Activated naive CD4-positive, alpha-beta T cell (primary cell): ENCODE measurements around the gene STMND1.

Experiments
- DNase-seq, 4 experiments: peaks; one replicate each; lab custom pipeline; 2025; lab: John Stamatoyannopoulos, UW

STMND1 gene

DNA sequence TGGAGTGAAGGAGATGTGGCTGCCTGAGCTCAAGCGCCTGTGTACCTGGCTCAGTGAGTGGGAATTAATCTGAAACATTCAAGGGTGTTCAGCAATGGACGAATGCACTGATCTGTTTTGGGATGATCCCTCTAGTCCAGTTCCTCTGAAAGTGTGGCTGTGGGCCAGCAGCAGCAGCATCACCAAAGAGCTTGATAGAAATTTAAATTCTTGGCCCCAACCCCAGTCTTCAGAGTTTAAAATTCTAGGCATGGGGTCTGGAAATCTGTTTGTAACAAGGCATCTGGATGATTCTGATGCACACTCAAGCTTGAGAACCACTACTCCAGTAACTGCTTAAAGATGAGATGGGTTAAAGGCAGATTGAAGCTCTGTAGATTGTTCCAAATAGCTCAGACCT lies 59.2 kb downstream of the STMND1 start:
- DNase-seq, result no peak

DNA sequence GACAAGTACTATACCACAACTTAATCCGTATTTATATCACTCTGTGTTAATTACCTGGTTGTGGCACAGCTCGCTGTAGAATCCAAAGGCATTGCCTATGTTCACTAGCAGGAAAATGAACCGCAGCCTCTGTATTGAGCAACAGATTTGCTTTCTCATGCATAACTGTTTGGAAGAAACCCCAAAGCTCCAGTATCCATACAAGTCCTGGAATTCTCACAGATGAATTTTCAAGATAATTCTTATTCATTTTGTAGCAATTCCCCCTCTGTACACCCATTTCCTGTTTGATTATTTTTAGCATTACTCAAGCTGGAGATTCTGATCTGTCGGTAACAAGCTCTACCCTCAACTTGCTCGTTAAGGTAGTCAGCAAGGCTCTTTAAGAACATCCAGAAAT lies 63.5 kb downstream of the STMND1 start:
- DNase-seq, result no peak

DNA sequence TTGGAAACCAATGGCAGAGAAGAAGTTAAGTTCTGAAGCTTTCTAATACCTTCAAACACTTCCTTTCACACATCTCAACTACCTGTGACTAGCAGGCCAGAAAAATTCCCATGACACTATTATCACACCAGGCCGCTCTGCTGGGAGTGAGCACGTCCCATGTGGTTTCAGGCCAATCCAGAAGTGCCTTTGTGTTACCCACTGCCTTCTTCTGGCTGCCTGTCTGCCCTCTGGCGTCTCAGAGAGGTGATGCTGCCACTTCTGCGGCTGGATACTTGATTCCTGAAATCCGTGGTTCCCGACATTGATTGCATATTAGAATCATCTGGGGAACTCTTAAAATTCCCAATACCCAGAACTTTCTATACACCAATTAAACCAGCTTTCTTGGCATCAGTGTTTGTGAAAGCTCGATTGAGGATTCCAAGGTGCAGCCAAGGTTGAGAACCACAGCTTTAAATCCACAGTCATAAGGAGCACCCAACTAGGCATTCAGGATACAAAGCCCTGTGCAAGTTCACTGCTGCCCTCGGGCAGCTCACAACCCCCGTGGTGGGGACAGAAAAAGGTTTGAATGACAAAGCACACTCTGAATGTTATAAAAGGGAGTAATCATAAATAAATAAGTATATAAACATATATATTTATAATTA lies 65.6 kb downstream of the STMND1 start:
- no peak for DNase-seq

- DNase-seq, result no peak
These were observed 67.4 kb downstream of the STMND1 start for GRCh38 chr6:17169291-17169690.

GRCh38 chr6:17169711-17170110 lies 67.9 kb downstream of the STMND1 start:
- DNase-seq, result no peak

DNA sequence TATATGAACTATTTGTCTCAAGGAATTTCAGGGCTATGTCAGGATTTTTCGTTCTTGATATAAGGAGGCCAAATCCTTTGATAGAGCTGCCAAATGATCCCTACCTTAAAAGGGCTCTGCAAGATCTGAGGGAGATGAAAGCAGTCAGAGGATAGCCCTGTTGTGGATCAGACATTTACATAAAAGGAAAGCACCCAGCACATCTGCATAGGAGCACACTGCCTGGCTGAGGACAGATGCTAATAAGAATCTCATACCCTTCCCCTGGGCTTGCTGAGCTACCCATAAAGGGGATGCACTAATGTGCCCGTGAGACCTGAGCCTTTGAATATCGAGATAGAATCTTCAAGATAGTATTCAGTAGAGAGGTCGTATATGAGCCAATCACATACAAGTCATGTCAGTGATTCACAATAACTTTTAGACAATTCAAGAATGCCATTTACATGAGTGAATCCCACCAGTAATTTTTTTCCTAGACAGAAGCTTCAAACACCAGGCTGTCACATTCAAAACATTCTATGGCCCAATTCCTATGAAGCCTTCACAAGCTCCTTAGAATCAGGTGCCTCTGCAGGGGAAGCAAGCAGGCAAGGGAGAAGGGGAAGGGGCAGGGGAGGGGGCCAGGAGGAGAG lies 71.1 kb downstream of the STMND1 start:
- no peak for DNase-seq

GRCh38 chr6:17178326-17178725 lies 76.5 kb downstream of the STMND1 start:
- DNase-seq, result no peak

DNA sequence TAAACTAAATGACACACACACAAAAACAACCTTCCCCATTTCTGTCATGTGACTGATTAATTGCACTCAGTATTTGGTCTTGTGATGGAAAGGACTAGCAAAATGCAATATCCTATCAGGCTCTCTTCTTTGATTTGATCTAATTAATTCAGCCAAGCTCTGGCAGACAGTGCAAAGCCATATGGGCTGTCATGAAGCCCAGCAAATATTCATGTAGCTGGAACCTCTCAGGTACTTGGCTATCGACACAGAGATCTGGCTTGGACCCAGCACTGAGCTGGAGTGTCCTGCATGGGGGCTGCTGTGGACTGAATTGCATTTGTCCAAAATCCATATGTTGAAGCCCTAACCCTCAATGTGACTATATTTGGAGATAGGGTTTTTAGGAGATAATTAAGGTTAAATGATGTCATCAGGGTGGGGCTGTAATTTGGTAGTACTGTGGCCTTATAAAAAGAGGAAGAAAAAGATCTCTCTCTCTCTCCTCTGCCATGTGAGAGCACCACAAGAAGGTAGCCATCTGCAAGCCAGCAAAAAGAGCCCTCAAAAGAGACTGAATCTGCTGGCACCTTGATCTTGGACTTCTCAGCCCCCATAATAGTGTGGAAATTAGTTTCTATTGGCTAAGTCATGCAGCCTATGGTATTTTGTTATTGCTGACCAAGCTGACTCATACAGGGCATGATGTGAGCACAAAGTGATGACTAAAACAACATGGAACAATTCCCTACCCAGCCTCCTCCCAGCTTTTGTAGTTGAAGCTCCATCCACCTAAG lies 77.1 kb downstream of the STMND1 start:
- no peak for DNase-seq

GRCh38 chr6:17179530-17180073 lies 77.8 kb downstream of the STMND1 start:
- DNase-seq, result no peak
